Nucleus accumbens (tissue), 56 donors: ENCODE data around the gene SECISBP2.

ENCODE experiments used
- DNase-seq, 56 donors: peaks; one replicate each; lab custom pipeline; 2025; lab: John Stamatoyannopoulos, UW

SECISBP2 gene

GRCh38 chr9:89363311-89363670 is 45.0 kb downstream of the SECISBP2 start:
- no peak for DNase-seq

GRCh38 chr9:89363921-89364665 is 45.8 kb downstream of the SECISBP2 start:
- DNase-seq = no peak

- DNase-seq = no peak
Observed at GRCh38 chr9:89364666-89365531, 46.6 kb downstream of the SECISBP2 start.

GRCh38 chr9:89365532-89365912 is 47.2 kb downstream of the SECISBP2 start:
- no peak for DNase-seq

- DNase-seq = no peak
Observed at GRCh38 chr9:89366711-89367110, 48.4 kb downstream of the SECISBP2 start.

- DNase-seq = no peak
Observed at GRCh38 chr9:89367281-89367680, 49.0 kb downstream of the SECISBP2 start.

DNA sequence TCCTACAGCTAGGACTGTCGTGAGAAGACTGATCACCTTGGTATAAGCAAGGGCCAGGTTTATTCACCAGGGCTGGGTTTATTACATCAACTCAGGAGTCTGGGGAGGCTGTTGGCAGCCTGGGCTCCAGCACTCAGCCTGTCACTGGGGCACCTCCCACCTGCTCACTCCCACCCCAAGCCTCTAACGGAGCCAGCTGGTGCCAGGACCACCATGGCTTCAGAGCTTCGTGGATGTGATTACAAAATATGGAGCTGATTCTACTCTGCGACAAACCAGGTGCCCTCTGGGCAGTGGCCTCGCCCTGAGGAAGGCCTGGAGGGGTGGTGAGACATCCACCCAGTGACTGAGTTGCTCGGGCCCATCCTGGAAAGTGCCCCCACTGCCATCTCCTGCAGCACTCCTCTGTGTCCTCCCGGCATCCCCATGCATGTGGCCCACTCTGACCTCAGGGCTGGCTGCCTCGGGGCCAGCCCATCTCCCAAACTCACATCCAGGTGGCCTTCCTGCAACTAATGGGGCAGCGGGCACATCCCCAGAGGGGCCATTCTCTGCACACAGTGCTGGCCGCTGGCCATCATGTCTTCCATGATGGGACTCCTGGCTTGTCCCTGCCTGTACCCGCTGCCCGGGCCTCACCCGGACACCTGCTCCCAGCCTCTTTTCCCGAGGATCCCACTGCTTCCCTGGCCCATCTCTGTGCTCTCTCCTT is 49.6 kb downstream of the SECISBP2 start:
- no peak for DNase-seq

- DNase-seq = no peak
Observed at GRCh38 chr9:89368550-89368949, 50.2 kb downstream of the SECISBP2 start.

- no peak for DNase-seq
Observed at GRCh38 chr9:89368978-89369377, 50.7 kb downstream of the SECISBP2 start.

DNA sequence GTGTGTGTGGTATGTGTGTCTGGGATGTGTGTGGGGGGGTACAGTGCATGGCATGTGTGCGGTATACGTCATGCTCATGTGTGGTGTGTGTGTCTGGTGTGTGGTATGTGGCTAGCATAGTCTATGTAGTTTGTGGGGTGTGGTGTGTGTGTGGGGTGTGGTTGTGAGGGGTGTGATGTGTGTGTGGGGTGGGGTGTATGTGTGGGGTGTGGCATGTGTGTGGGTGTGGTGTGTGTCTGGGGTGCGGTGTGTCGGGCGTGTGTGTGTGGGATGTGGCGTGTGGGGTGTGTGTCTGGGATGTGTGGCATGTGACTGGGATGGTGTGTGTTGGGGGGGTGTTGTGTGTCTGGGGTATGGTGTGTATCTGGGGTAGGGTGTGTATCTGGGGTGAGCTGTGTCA is 52.3 kb downstream of the SECISBP2 start:
- no peak for DNase-seq

GRCh38 chr9:89371791-89372190 is 53.5 kb downstream of the SECISBP2 start:
- peak in 1 of 56 donors; percentile 11 for DNase-seq

- no peak for DNase-seq
Observed at GRCh38 chr9:89372230-89372816, 54.0 kb downstream of the SECISBP2 start.

GRCh38 chr9:89372979-89373378 is 54.7 kb downstream of the SECISBP2 start:
- no peak for DNase-seq

DNA sequence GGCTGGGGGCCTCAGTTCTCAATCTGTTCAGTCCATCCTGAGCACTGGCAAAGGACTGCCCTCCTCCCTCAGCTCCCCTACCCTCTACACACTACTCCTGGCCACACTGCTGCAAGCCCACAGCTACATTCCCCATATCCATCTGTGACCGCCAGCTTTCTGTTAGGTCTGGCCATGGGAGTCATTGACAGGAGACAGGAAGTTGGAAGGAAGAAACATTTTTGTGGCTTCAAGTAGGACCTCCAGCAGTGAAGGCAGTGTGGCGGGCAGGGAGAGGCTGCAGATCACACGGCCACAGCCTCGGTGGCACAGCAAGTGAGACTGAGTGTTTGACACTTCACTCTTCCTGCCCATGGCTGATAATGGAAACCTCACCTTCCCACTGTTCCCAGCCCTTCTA is 55.9 kb downstream of the SECISBP2 start:
- no peak for DNase-seq

DNA sequence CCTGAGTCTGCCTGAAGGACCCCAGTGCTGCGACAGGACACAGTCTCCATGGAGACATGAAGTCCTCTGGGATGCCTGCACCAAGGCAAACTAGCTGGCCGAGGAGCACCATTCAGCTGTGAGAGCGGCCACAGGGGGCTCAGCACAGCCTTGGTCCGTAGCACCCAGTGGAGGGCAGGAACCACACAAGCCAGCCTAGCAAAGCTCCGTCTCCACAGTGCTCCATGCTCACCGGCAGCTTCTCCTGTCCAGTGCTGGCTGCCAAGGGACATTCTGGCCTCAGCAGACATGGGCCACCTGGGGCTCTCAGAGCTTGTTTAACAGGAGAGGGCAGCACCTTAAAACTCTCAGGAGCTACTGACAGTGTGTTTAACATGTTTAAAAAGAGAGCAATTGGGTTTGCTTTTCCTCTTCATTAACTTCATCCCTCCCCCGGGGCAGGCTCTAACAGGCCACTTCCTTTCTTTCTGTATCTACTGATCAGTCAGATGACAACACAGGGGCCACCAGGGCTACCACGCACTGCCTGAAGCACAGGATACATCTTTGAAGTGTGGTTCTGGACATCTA is 57.0 kb downstream of the SECISBP2 start:
- no peak for DNase-seq

DNA sequence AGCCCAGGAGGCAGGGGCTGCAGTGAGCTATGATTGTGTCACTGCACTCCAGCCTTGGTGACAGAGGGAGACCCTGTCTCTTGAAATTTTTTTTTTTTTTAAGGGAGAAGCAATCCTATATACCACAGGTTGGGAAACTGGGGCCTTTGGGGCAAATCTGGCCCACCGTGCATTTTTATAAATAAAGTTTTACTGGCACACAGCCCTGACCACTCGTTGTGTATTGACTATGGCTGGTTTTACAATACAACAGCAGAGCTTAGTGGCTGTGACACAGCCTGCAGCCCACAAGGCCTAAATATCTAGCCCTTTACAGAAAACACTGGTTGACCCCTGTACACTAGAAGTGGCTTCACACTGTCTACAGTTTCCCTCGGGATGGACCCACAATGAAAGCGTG is 58.0 kb downstream of the SECISBP2 start:
- no peak for DNase-seq

DNA sequence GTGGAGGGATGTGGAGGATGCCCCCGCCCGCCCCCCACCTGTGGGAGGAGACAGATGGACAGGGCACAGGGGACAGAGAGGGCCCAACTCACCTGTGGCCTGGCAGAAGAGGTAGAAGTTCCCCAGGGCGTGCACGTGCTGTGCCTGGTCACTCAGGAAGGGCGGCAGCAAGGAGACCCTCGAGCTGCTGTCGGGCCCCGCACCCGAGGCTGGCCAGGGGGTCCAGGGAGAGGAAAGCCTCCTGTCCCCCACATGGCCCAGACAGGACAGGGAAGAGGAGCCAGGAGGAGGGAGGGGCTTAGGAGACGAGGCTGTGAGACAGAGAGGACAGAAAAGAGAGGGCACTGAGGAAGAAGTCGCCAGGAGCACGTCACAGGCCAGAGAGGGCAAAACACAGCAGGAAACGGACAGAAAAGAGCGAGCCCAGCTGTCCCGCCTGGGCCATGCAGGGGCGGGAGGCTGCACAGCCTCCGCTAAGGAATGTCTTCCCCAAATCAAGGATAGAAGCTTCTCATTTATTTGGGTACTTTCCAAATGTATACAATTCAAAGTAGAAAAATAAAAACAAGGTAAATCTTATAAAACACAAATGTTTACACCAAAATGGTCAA is 58.5 kb downstream of the SECISBP2 start:
- no peak for DNase-seq

- no peak for DNase-seq
Observed at GRCh38 chr9:89377411-89377810, 59.1 kb downstream of the SECISBP2 start.

DNA sequence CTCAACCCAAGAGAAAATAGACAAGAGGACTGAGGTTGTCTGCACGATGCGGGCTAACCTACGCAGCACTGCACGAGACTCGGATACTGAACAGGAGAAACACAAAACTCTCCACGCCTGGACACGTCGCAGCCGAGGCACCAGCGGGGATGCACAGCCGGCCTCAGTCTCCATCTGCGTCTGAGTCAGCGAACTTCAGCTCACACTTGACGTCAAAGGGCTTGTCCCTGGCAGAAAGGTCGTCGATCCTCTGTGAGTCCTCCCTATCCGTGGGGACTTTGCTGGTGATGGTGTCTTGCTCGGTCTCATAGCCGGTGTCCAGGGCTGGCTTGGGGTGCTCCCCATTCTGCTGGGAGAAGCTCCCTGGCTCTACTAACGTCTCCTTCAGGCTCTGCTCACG is 60.2 kb downstream of the SECISBP2 start:
- no peak for DNase-seq

DNA sequence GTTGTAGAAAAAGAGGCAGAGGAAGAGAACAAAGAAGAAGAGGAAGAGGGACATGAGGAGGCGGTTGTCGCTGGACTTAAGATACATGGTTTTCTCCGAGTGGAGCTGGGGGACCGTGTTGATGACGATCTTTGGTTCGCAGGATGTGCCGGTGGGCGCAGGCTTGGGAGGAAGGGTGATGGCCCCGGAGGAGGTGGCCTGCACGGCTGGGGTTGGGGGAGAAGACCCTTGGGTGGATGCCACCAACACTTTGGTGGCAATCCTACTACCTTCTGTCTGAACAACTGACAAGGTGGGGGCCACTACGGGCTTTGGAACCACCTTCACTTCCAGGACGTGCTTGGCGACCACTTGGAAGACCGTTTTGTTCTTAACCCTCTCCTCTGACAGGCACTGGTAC is 60.7 kb downstream of the SECISBP2 start:
- DNase-seq = no peak
